BJ (cell line): ENCODE data around the gene PPP2R5E. TPM values are rescaled to one million over a fixed set of nuclear protein-coding genes. Genes with fewer than 3 reads are reported as not detected.

Experiments
- CTCF ChIA-PET: fragments of 350-600 bp; formaldehyde crosslinking; extraction: SDS; loops from one replicate; lab custom pipeline; 2021; ENCODE audit warnings: antibody characterized with exemption, inconsistent platforms; lab: Yijun Ruan, JAX
- POLR2A ChIA-PET: fragments of 300-600 bp; sonication (Branson Sonifier 250); formaldehyde crosslinking; extraction: SDS; loops from one replicate; lab custom pipeline; 2021; ENCODE audit warnings: antibody characterized with exemption; lab: Charles Lee
- DNase-seq: peaks from one replicate; pipeline ENCODE4 v3.0.0-alpha.2; 2011; ENCODE audit warnings: low read depth
- H3K27me3 ChIP-seq: 2 replicates; pipeline ENCODE4 v1.6.0; 2011; ENCODE audit warnings: low read length; ENCODE audit not compliant: control insufficient read depth, insufficient read depth
- H3K36me3 ChIP-seq: 2 replicates; pipeline ENCODE4 v1.5.1; 2011; ENCODE audit warnings: low read length; ENCODE audit not compliant: control insufficient read depth, insufficient read depth
- H3K4me3 ChIP-seq: 2 replicates; pipeline ENCODE4 v1.5.1; 2011; ENCODE audit warnings: low read depth, mild to moderate bottlenecking, control low read depth, low read length
- CTCF ChIP-seq: IDR thresholded peaks from 2 replicates; pipeline ENCODE4 v1.5.1; 2011; ENCODE audit warnings: low read depth, mild to moderate bottlenecking, control low read depth, inconsistent platforms, low read length, moderate library complexity; ENCODE audit not compliant: insufficient read depth
- polyA plus RNA-seq: library from polyadenylated mRNA; depleted of rRNA; stranded (reverse); fragments of >200 nt; gene quantifications from 2 replicates; pipeline ENCODE4 v1.2.3, GENCODE V29; 2011

PPP2R5E gene
- polyA plus RNA-seq, 1 experiment: 4.8 TPM

- H3K36me3 ChIP-seq: no peaks in the 10 kb centered on the region
- CTCF ChIA-PET: no interaction called here
- no peak for DNase-seq
- TF ChIP-seq CTCF: no peak
- H3K27me3 ChIP-seq: no peaks in the 10 kb centered on the region
- H3K4me3 ChIP-seq: no peak overlapping the region
- POLR2A ChIA-PET: no interaction called here
These were observed 150.2 kb downstream of the PPP2R5E start for GRCh38 chr14:63393012-63393411.

GRCh38 chr14:63392236-63392635 is 150.9 kb downstream of the PPP2R5E start:
- peaks cover 3% of the 10 kb centered on the region for H3K36me3 ChIP-seq
- 0 out of 2 replicates have a peak, but pooled peaks have one; percentile 17 for TF ChIP-seq CTCF
- ChIA-PET POLR2A (no interaction called here), CTCF (interaction anchor here (1.0 kb wide), 1 partner anchor 46 kb away, joined by 3 read pairs; no protein-coding TSS in a partner anchor)
- DNase-seq: no peak
- no peaks in the 10 kb centered on the region for H3K27me3 ChIP-seq
- H3K4me3 ChIP-seq: no peak overlapping the region

- Histone ChIP-seq H3K27me3 (no peaks in the 10 kb centered on the region), H3K36me3 (peaks cover 7% of the 10 kb centered on the region), H3K4me3 (no peak overlapping the region)
- peak; percentile 85 for TF ChIP-seq CTCF
- POLR2A ChIA-PET: interaction anchor here (0.6 to 1.0 kb wide), 2 partner anchors 155 to 450 kb away, joined by 3 read pairs; no protein-coding TSS in a partner anchor
- no peak for DNase-seq
- CTCF ChIA-PET: interaction anchor here (0.7 to 3.4 kb wide), 29 partner anchors 8 to 384 kb away, joined by 3 to 30 read pairs (median 4); partner anchors contain the start of genes PPP2R5E and WDR89
These were observed 154.3 kb downstream of the PPP2R5E start for GRCh38 chr14:63388766-63389431.

- Histone ChIP-seq H3K36me3 (peaks cover 8% of the 10 kb centered on the region), H3K27me3 (no peaks in the 10 kb centered on the region), H3K4me3 (no peak overlapping the region)
- no peak for TF ChIP-seq CTCF
- ChIA-PET CTCF (interaction anchor here (0.7 to 3.4 kb wide), 9 partner anchors 10 to 1240 kb away, joined by 3 to 30 read pairs (median 6); partner anchors contain the start of gene PPP2R5E), POLR2A (no interaction called here)
- no peak for DNase-seq
These were observed 155.5 kb downstream of the PPP2R5E start for GRCh38 chr14:63387711-63388110.

GRCh38 chr14:63383776-63384367 is 159.3 kb downstream of the PPP2R5E start:
- H3K36me3 ChIP-seq: peaks cover 11% of the 10 kb centered on the region
- POLR2A ChIA-PET: no interaction called here
- no peaks in the 10 kb centered on the region for H3K27me3 ChIP-seq
- TF ChIP-seq CTCF: no peak
- CTCF ChIA-PET: interaction anchor here (1.3 kb wide), 1 partner anchor 11 kb away, joined by 3 read pairs; no protein-coding TSS in a partner anchor
- DNase-seq: no peak
- no peak overlapping the region for H3K4me3 ChIP-seq
